ENCODE data around the gene ADIG. TPM values are rescaled to one million over a fixed set of nuclear protein-coding genes. Genes with fewer than 3 reads are reported as not detected.
"Not testable (repeated sequence)": the region's sequence is repeated elsewhere in the genome, so short reads cannot be mapped to it uniquely, and the experiment has no call there.

ADIG gene
- total RNA-seq, 1 donor from 2014 or later = not detected

DNA sequence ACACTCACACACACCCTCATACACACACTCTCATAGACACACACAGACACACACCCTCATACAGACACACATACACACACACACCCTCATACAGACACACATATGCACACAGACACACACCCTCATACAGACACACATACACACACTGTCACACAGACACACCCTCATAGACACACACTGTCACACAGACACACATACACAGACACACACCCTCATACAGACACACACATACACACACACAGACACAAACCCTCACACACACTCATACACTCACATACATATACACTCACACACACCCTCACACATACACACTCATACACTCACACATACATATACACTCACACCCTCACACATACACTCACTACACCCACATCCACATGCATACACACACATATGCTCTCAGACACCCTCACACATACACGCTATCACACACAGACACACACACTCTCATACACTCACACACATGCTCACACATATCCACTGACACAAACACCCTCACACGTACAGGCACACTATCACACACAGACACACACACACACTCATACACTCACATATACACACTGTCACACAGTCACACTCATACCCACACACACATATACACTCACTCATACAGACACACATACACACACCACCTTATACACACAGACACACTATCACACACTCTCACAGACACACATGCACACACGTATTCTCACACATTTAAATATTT lies 9.1 kb downstream of the ADIG start:
- H3K4me3 ChIP-seq = no peak overlapping the region
- intact Hi-C loops (cut with micrococcal nuclease) = no loop called here
- H3K27ac ChIP-seq (replicated peaks) = no peak overlapping the region
- H3K27me3 ChIP-seq (ENCODE audit: low read depth) = peaks cover 30% of the 10 kb centered on the region
- no peaks in the 10 kb centered on the region for H3K36me3 ChIP-seq
- TF ChIP-seq CTCF (IDR thresholded peaks at IDR 0.05; ENCODE audit: borderline replicate concordance) = no peak
- no peaks in the 10 kb centered on the region for H3K4me1 ChIP-seq
- no peak for DNase-seq
- H3K9me3 ChIP-seq (replicated peaks) = no peaks in the 10 kb centered on the region

DNA sequence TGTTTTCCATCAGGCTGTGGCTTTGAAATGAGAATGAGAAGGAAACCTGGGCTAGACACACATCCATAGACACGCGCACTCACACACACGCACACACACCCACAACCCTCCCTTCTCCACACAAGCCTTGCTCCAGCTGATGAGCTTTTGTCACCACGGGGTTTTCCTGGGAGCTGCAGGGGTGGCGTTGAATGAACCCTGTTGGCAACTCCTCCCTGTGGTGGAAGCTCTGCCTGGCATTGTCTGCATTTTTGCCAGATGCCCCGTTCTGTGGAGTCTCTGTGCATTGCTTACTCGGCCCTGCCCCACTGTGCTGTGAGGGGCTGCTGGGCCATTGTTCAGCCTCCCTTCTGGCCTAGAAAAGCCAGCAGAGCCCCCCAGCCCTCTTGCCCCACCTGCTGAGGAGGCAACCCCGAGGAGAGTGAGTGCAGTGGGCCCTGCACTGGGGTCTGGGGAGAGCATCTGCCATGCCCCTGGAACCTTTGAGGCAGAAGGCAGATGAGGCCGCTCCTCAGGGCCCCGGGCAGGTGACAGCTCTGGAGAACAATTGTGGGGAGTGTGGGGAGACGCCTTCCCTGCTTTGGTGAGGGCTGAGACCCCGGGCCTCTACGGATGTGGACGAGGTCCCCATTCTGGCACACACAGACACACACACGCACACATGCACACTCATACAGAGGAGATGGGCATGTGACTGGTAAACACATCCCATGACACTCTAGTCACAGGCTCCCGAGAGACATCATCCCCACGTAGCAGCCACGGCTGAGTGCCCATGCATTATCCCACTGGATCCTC lies 9.9 kb downstream of the ADIG start:
- no peak for TF ChIP-seq CTCF (IDR thresholded peaks at IDR 0.05; ENCODE audit: borderline replicate concordance)

DNA sequence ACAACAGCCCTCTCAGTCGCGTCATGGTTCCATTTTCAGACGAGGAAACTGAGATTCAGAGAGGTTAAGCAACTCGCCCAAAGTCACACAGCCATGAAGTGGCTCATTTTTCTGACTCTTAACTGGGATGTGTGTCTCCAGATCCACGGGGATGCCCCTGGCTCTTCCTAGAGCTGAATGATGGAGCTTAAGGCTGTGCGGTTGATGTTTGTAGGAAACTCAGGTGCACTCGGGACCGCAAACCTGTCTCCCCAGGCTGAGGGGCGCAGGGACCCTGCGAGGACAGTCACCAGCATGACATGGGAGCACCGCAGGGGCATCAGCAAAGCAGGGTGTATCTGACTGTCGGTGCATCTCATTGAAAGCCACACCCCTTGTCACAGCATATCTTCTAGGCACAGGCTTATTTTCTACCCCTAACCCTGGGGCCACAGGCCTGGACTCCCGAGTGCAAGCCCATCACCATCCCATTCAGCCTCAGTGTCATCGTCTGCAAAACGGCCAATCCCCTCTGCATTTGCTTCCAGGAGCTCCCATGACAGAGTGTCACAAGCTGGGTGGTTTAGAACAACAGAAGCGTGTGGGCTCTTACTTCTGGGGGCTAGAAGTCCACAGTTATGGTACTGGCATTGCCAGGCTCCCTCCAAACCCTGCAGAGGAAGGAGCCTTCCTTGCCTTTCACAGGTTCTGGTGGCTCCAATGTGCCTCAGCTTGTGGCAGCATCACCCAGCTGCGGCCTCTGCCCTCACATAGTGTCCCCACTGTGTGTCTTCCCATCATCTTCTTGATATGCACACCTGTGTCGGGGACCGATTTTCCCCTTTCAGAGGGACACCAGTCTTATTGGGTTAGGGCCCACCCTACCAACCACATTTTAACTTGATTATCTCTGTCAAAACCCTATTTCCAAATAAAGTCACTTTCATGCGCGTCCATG lies 10.7 kb downstream of the ADIG start:
- no peak for TF ChIP-seq CTCF (IDR thresholded peaks at IDR 0.05; ENCODE audit: borderline replicate concordance)
- Histone ChIP-seq H3K4me1 (no peaks in the 10 kb centered on the region), H3K4me3 (no peak overlapping the region), H3K27ac (replicated peaks) (no peak overlapping the region), H3K36me3 (no peaks in the 10 kb centered on the region), H3K9me3 (replicated peaks) (no peaks in the 10 kb centered on the region), H3K27me3 (ENCODE audit: low read depth) (peaks cover 21% of the 10 kb centered on the region)
- DNase-seq = no peak
- intact Hi-C loops (cut with micrococcal nuclease) = no loop called here

More for the DNA sequence above, 9.9 kb downstream of the ADIG start:
- peaks cover 25% of the 10 kb centered on the region for H3K27me3 ChIP-seq (ENCODE audit: low read depth)
- no peaks in the 10 kb centered on the region for H3K9me3 ChIP-seq (replicated peaks)
- H3K27ac ChIP-seq (replicated peaks) = no peak overlapping the region
- H3K36me3 ChIP-seq = no peaks in the 10 kb centered on the region
- no peak for DNase-seq
- H3K4me1 ChIP-seq = no peaks in the 10 kb centered on the region
- intact Hi-C loops (cut with micrococcal nuclease) = no loop called here
- no peak overlapping the region for H3K4me3 ChIP-seq

- peaks cover 21% of the 10 kb centered on the region for H3K27me3 ChIP-seq (ENCODE audit: low read depth)
- H3K4me3 ChIP-seq; H3K4me1 ChIP-seq; H3K9me3 ChIP-seq (replicated peaks); H3K27ac ChIP-seq (replicated peaks); DNase-seq; intact Hi-C loops (cut with micrococcal nuclease); H3K36me3 ChIP-seq: not testable (repeated sequence)
Observed at GRCh38 chr20:38592411-38592790, 11.4 kb downstream of the ADIG start.

DNA sequence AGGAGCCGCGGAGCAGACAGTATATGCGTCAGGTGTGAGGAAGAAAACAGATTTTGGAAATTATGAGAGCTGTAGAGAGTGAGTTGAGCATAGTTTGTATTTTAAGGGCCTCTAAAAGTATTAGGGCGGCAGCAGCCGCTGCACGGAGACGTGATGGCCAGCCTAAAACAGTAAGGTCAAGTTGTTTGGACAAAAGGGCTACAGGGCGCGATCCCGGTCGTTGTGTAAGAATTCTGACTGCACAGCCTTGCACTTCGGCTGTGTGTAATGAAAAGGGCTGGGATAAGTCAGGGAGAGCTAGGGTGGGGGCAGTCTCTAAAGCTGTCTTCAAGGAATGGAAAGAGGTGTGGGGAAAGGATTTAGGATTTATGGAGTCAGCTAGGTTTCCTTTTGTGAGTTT lies 13.3 kb downstream of the ADIG start:
- H3K27me3 ChIP-seq (ENCODE audit: low read depth) = peaks cover 25% of the 10 kb centered on the region
- H3K36me3 ChIP-seq; intact Hi-C loops (cut with micrococcal nuclease); H3K4me1 ChIP-seq; DNase-seq; H3K9me3 ChIP-seq (replicated peaks); H3K27ac ChIP-seq (replicated peaks); H3K4me3 ChIP-seq: not testable (repeated sequence)

- H3K9me3 ChIP-seq (replicated peaks); H3K4me3 ChIP-seq; H3K27ac ChIP-seq (replicated peaks); H3K36me3 ChIP-seq; intact Hi-C loops (cut with micrococcal nuclease); H3K4me1 ChIP-seq; DNase-seq: not testable (repeated sequence)
- H3K27me3 ChIP-seq (ENCODE audit: low read depth) = peaks cover 29% of the 10 kb centered on the region
Observed at GRCh38 chr20:38595886-38596285, 14.9 kb downstream of the ADIG start.

All from left ventricle myocardium inferior (tissue), 1 donor.